ENCODE measurements around the gene ZNF784. TPM values are rescaled to one million over a fixed set of nuclear protein-coding genes. Genes with fewer than 3 reads are reported as not detected.

The ZNF784 gene
- total RNA-seq, 2 experiments from 2014 or later: 6.4 to 7.4 TPM

- H3K27me3 Mint-ChIP-seq: no peaks in the 10 kb centered on the region
These were observed 30.0 kb upstream of the ZNF784 start for GRCh38 chr19:55654323-55654867.

GRCh38 chr19:55653651-55654322 is 29.4 kb upstream of the ZNF784 start:
- Mint-ChIP-seq H3K27me3 (no peaks in the 10 kb centered on the region), H3K9me3 (no peaks in the 10 kb centered on the region), H3K27ac (peak overlapping the region; percentile 94), H3K36me3 (ENCODE audit: low read depth) (peaks cover 27% of the 10 kb centered on the region), H3K4me1 (peaks cover 40% of the 10 kb centered on the region), H3K4me3 (peak overlapping the region; percentile 83)
- DNase-seq: peak; percentile 98
- ChIA-PET CTCF (interaction anchor here (0.7 to 3.0 kb wide), 33 partner anchors 8 to 1464 kb away, joined by 3 to 25 read pairs (median 4); partner anchors contain the start of genes EPN1, FIZ1, KMT5C and MBOAT7), POLR2A (interaction anchor here (0.6 to 2.5 kb wide), 17 partner anchors 9 to 246 kb away, joined by 3 to 23 read pairs (median 5); partner anchors contain the start of genes FIZ1, NAT14, UBE2S and ZNF524)

More at GRCh38 chr19:55654323-55654867, 30.0 kb upstream of the ZNF784 start:
- peak; percentile 100 for DNase-seq
- peaks cover 29% of the 10 kb centered on the region for H3K36me3 Mint-ChIP-seq (ENCODE audit: low read depth)
- ChIA-PET CTCF (interaction anchor here (0.6 to 3.0 kb wide), 24 partner anchors 9 to 1465 kb away, joined by 3 to 25 read pairs (median 5); partner anchors contain the start of genes EPN1, FIZ1, KMT5C and MBOAT7), POLR2A (interaction anchor here (0.5 to 2.5 kb wide), 22 partner anchors 10 to 315 kb away, joined by 3 to 23 read pairs (median 4); partner anchors contain the start of genes FIZ1, KMT5C, NAT14 and TMEM238)
- H3K4me1 Mint-ChIP-seq: peaks cover 41% of the 10 kb centered on the region
- H3K4me3 Mint-ChIP-seq: peak overlapping the region; percentile 83
- H3K27ac Mint-ChIP-seq: peak overlapping the region; percentile 94
- no peaks in the 10 kb centered on the region for H3K9me3 Mint-ChIP-seq

- Mint-ChIP-seq H3K9me3 (no peaks in the 10 kb centered on the region), H3K27me3 (no peaks in the 10 kb centered on the region), H3K4me1 (peaks cover 35% of the 10 kb centered on the region), H3K27ac (no peak overlapping the region), H3K36me3 (ENCODE audit: low read depth) (peaks cover 22% of the 10 kb centered on the region), H3K4me3 (peak overlapping the region; percentile 24)
- POLR2A ChIA-PET: interaction anchor here (0.6 to 2.5 kb wide), 3 partner anchors 10 to 21 kb away, joined by 3 to 23 read pairs (median 3); partner anchors contain the start of gene ZNF581
- no peak for DNase-seq
- CTCF ChIA-PET: interaction anchor here (0.7 to 3.0 kb wide), 11 partner anchors 8 to 572 kb away, joined by 3 to 25 read pairs (median 4); partner anchors contain the start of genes FIZ1, ZNF524, ZNF581 and ZNF865
These were observed 28.2 kb upstream of the ZNF784 start for GRCh38 chr19:55652311-55653128.

- no peak overlapping the region for H3K27ac Mint-ChIP-seq
- no peak overlapping the region for H3K4me3 Mint-ChIP-seq
- CTCF ChIA-PET: no interaction called here
- H3K27me3 Mint-ChIP-seq: no peaks in the 10 kb centered on the region
- no peak for DNase-seq
- POLR2A ChIA-PET: no interaction called here
- H3K4me1 Mint-ChIP-seq: peaks cover 27% of the 10 kb centered on the region
- no peaks in the 10 kb centered on the region for H3K9me3 Mint-ChIP-seq
- peaks cover 16% of the 10 kb centered on the region for H3K36me3 Mint-ChIP-seq (ENCODE audit: low read depth)
These were observed 26.9 kb upstream of the ZNF784 start for GRCh38 chr19:55651236-55651635.

- Mint-ChIP-seq H3K27me3 (no peaks in the 10 kb centered on the region), H3K36me3 (ENCODE audit: low read depth) (peaks cover 12% of the 10 kb centered on the region), H3K9me3 (no peaks in the 10 kb centered on the region), H3K4me3 (no peak overlapping the region), H3K4me1 (peaks cover 22% of the 10 kb centered on the region), H3K27ac (no peak overlapping the region)
- POLR2A ChIA-PET: no interaction called here
- CTCF ChIA-PET: no interaction called here
- DNase-seq: no peak
These were observed 26.4 kb upstream of the ZNF784 start for GRCh38 chr19:55650602-55651230.

GRCh38 chr19:55650126-55650557 is 25.8 kb upstream of the ZNF784 start:
- Mint-ChIP-seq H3K27me3 (no peaks in the 10 kb centered on the region), H3K27ac (no peak overlapping the region), H3K36me3 (ENCODE audit: low read depth) (peaks cover 12% of the 10 kb centered on the region), H3K4me3 (no peak overlapping the region), H3K4me1 (peaks cover 26% of the 10 kb centered on the region), H3K9me3 (no peaks in the 10 kb centered on the region)
- POLR2A ChIA-PET: interaction anchor here (1.7 kb wide), 1 partner anchor 51 kb away, joined by 4 read pairs; the partner anchor contains the start of gene FIZ1
- DNase-seq: no peak
- CTCF ChIA-PET: no interaction called here

- no peak overlapping the region for H3K27ac Mint-ChIP-seq
- H3K4me3 Mint-ChIP-seq: peak overlapping the region; percentile 49
- ChIA-PET CTCF (no interaction called here), POLR2A (interaction anchor here (1.7 kb wide), 3 partner anchors 11 to 50 kb away, joined by 4 to 7 read pairs (median 4); partner anchors contain the start of gene FIZ1)
- peaks cover 29% of the 10 kb centered on the region for H3K4me1 Mint-ChIP-seq
- peaks cover 12% of the 10 kb centered on the region for H3K36me3 Mint-ChIP-seq (ENCODE audit: low read depth)
- H3K9me3 Mint-ChIP-seq: no peaks in the 10 kb centered on the region
- H3K27me3 Mint-ChIP-seq: no peaks in the 10 kb centered on the region
- DNase-seq: no peak
These were observed 25.1 kb upstream of the ZNF784 start for GRCh38 chr19:55649268-55650125.

GRCh38 chr19:55648585-55649267 is 24.4 kb upstream of the ZNF784 start:
- ChIA-PET CTCF (interaction anchor here (2.4 kb wide), 1 partner anchor 15 kb away, joined by 19 read pairs; no protein-coding TSS in a partner anchor), POLR2A (interaction anchor here (1.0 to 1.7 kb wide), 5 partner anchors 8 to 50 kb away, joined by 3 to 7 read pairs (median 4); partner anchors contain the start of genes FIZ1 and ZNF784)
- Mint-ChIP-seq H3K27ac (no peak overlapping the region), H3K4me1 (peaks cover 36% of the 10 kb centered on the region), H3K27me3 (no peaks in the 10 kb centered on the region), H3K4me3 (peak overlapping the region; percentile 43), H3K36me3 (ENCODE audit: low read depth) (peaks cover 12% of the 10 kb centered on the region), H3K9me3 (no peaks in the 10 kb centered on the region)
- no peak for DNase-seq

- no peaks in the 10 kb centered on the region for H3K27me3 Mint-ChIP-seq
- ChIA-PET POLR2A (interaction anchor here (1.0 to 1.9 kb wide), 8 partner anchors 9 to 24 kb away, joined by 3 to 7 read pairs (median 4); partner anchors contain the start of gene ZNF784), CTCF (interaction anchor here (1.5 to 2.4 kb wide), 4 partner anchors 9 to 144 kb away, joined by 4 to 19 read pairs (median 6); no protein-coding TSS in a partner anchor)
- H3K27ac Mint-ChIP-seq: peak within 1 kb of the TSS; percentile 26
- peaks cover 17% of the 10 kb centered on the region for H3K36me3 Mint-ChIP-seq (ENCODE audit: low read depth)
- peak; percentile 30 for DNase-seq
- no peaks in the 10 kb centered on the region for H3K9me3 Mint-ChIP-seq
- peak within 1 kb of the TSS; percentile 48 for H3K4me3 Mint-ChIP-seq
- H3K4me1 Mint-ChIP-seq: peaks cover 39% of the 10 kb centered on the region
These were observed 23.6 kb upstream of the ZNF784 start, which contains the start of gene CCDC106 for GRCh38 chr19:55647732-55648584. Gene CCDC106, plus strand, starts transcription at chr19:55648212. Its CDS starts 835 bp downstream, at chr19:55649047.

Measured in activated CD4-positive, alpha-beta memory T cell treated with anti-CD3 and anti-CD28 coated beads, Interleukin-2, amount 10 ng/mL, durations not matched to agents 7 days and 5 days (primary cell).